Esophagus squamous epithelium (tissue), 4 donors: ENCODE results near the gene SYNE2.

Experiments used
- CTCF ChIP-seq, 6 experiments: fragments of 450-650 bp in 4 of 6; fragments of 200-600 bp in 2 of 6; sonication (generic) in 2 of 6; IDR thresholded peaks; one replicate each; pipeline ENCODE4 v1.5.1; 2016 to 2019; ENCODE audit warnings: antibody characterized with exemption in 6 of 6, mild to moderate bottlenecking in 4 of 6, moderate library complexity in 4 of 6
- POLR2A ChIP-seq, 4 donors: fragments of 450-650 bp; IDR thresholded peaks; one replicate each; pipeline ENCODE4 v1.6.1; 2017; ENCODE audit warnings: antibody characterized with exemption in 4 of 4, mild to moderate bottlenecking in 4 of 4, moderate library complexity in 3 of 4

DNA sequence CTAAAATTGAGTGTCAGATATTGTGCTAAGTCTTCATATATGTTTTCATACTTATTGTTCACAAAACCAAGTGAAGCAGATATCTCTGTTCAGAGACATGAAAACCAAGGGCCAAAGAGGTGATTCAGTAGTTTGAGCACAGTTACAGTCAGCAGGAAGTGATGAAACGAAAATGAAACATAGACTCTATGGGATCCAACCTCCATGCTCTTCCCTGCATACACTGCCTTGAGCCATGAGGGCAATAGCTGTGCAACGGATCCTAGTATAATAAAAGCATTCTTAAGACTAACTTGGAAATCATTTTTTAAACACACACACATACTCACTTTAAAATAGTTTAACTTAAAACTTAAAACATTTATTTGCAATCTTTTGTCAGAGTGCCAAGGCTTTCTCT lies 413.4 kb downstream of the SYNE2 start:
- no peak for TF ChIP-seq POLR2A (IDR thresholded peaks at IDR 0.05)
- no peak for TF ChIP-seq CTCF (IDR thresholded peaks at IDR 0.05)
